Endothelial cell of umbilical vein (primary cell): ENCODE data around the gene HSPG2.

ENCODE experiments used
- CTCF ChIP-seq, 2 donors: IDR thresholded peaks; 1 replicate in 1 of 2; 2 replicates in 1 of 2; pipeline ENCODE4 v1.5.1; 2011; ENCODE audit warnings: low read length in 2 of 2, mild to moderate bottlenecking in 2 of 2, moderate library complexity in 2 of 2, control low read depth in 1 of 2, inconsistent platforms in 1 of 2, low read depth in 1 of 2; ENCODE audit not compliant: insufficient read depth in 1 of 2; ENCODE audit errors: extremely low read depth in 1 of 2
- EZH2 ChIP-seq: IDR thresholded peaks from 2 replicates; pipeline ENCODE4 v1.6.1; 2012; ENCODE audit warnings: borderline replicate concordance, low read depth, mild to moderate bottlenecking, moderate library complexity, low read length, inconsistent platforms; ENCODE audit not compliant: severe bottlenecking
- GATA2 ChIP-seq: IDR thresholded peaks from 2 replicates; pipeline ENCODE4 v1.7.0; 2011; ENCODE audit warnings: low read depth, mild to moderate bottlenecking, moderate library complexity, mixed read lengths, low read length; ENCODE audit not compliant: insufficient read length, insufficient read depth
- MYC ChIP-seq: IDR thresholded peaks from one replicate; pipeline ENCODE4 v1.6.1; 2011; ENCODE audit warnings: mild to moderate bottlenecking, low read depth, low read length
- POLR2AphosphoS5 ChIP-seq: IDR thresholded peaks from 2 replicates; pipeline ENCODE4 v1.6.1; 2012; ENCODE audit warnings: low read depth, mild to moderate bottlenecking, control low read depth, low read length, moderate library complexity; ENCODE audit not compliant: insufficient read depth
- TF ChIP-seq, protein P1 (sequence below): IDR thresholded peaks from 2 replicates; pipeline ENCODE4 v1.6.1; 2011; ENCODE audit not compliant: insufficient read depth, insufficient read length

GRCh38 chr1:21899987-21900386, 37.1 kb downstream of the HSPG2 start:
- TF ChIP-seq CTCF (IDR thresholded peaks at IDR 0.05; ENCODE audit: extremely low read depth in 1 of 2, insufficient read depth in 1 of 2, low read depth in 1 of 2, low read length in 2 of 2) (peak in 1 of 2 donors; percentile 35), EZH2 (no peak), GATA2 (no peak), POLR2AphosphoS5 (no peak), MYC (no peak)
- TF ChIP-seq, protein P1, sequence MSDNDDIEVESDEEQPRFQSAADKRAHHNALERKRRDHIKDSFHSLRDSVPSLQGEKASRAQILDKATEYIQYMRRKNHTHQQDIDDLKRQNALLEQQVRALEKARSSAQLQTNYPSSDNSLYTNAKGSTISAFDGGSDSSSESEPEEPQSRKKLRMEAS, result no peak
